Mucosa of rectum (tissue), 2 donors: ENCODE data around the gene ZC3H14.

Source experiments
- H3K27ac ChIP-seq, 2 donors: one replicate each; pipeline ENCODE4 v1.7.0; 2013; ENCODE audit warnings: inconsistent platforms in 2 of 2, low read depth in 2 of 2, low read length in 2 of 2
- H3K27me3 ChIP-seq, 2 donors: one replicate each; pipeline ENCODE4 v1.7.0; 2013; ENCODE audit warnings: low read length in 2 of 2; ENCODE audit not compliant: control insufficient read depth in 2 of 2, insufficient read depth in 2 of 2
- H3K36me3 ChIP-seq, 2 donors: one replicate each; pipeline ENCODE4 v1.7.0; 2013; ENCODE audit warnings: low read length in 2 of 2; ENCODE audit not compliant: control insufficient read depth in 2 of 2, insufficient read depth in 2 of 2
- H3K4me1 ChIP-seq, 2 donors: one replicate each; pipeline ENCODE4 v1.7.0; 2013; ENCODE audit warnings: low read length in 2 of 2, mild to moderate bottlenecking in 1 of 2; ENCODE audit not compliant: control insufficient read depth in 2 of 2, insufficient read depth in 2 of 2
- H3K4me3 ChIP-seq, 2 donors: one replicate each; pipeline ENCODE4 v1.7.0; 2013; ENCODE audit warnings: low read length in 2 of 2
- H3K9ac ChIP-seq, 2 donors: one replicate each; pipeline ENCODE4 v1.7.0; 2013; ENCODE audit warnings: low read length in 2 of 2, low read depth in 1 of 2, mild to moderate bottlenecking in 1 of 2
- H3K9me3 ChIP-seq, 2 donors: one replicate each; pipeline ENCODE4 v1.7.0; 2013; ENCODE audit warnings: low read length in 2 of 2; ENCODE audit not compliant: control insufficient read depth in 2 of 2
- donor health status: healthy.
- donor health status: Normal muscosa, but diverticular disease.

Gene ZC3H14

GRCh38 chr14:88551094-88551870 lies 11.6 kb upstream of the ZC3H14 start:
- Histone ChIP-seq H3K4me3 (peak overlapping the region; percentile 81 to 84), H3K27ac (peak overlapping the region; percentile 66 to 71), H3K9me3 (no peaks in the 10 kb centered on the region), H3K27me3 (peaks cover 0 to 6% of the 10 kb centered on the region in 2 donors), H3K36me3 (peaks cover 4 to 16% of the 10 kb centered on the region in 2 donors), H3K9ac (peak overlapping the region; percentile 54 to 84), H3K4me1 (peaks cover 34 to 55% of the 10 kb centered on the region in 2 donors)

GRCh38 chr14:88551980-88552431 lies 10.8 kb upstream of the ZC3H14 start:
- H3K27me3 ChIP-seq: peaks cover 0 to 6% of the 10 kb centered on the region in 2 donors
- H3K27ac ChIP-seq: peak overlapping the region; percentile 66 to 71

GRCh38 chr14:88552876-88553275 lies 10.0 kb upstream of the ZC3H14 start:
- H3K4me3 ChIP-seq: peak overlapping the region; percentile 14 to 81
- H3K9me3 ChIP-seq: no peaks in the 10 kb centered on the region
- H3K27me3 ChIP-seq: peaks cover 0 to 6% of the 10 kb centered on the region in 2 donors
- peaks cover 4 to 6% of the 10 kb centered on the region in 2 donors for H3K36me3 ChIP-seq
- no peak overlapping the region for H3K27ac ChIP-seq
- H3K4me1 ChIP-seq: peaks cover 28 to 43% of the 10 kb centered on the region in 2 donors
- no peak overlapping the region for H3K9ac ChIP-seq

More at GRCh38 chr14:88551980-88552431, 10.8 kb upstream of the ZC3H14 start:
- Histone ChIP-seq H3K9me3 (no peaks in the 10 kb centered on the region), H3K4me1 (peaks cover 34 to 50% of the 10 kb centered on the region in 2 donors), H3K36me3 (peaks cover 4 to 12% of the 10 kb centered on the region in 2 donors), H3K9ac (peak overlapping the region; percentile 54 to 84), H3K4me3 (peak overlapping the region; percentile 81 to 84)

GRCh38 chr14:88553886-88554456 lies 8.9 kb upstream of the ZC3H14 start:
- no peaks in the 10 kb centered on the region for H3K9me3 ChIP-seq
- H3K27ac ChIP-seq: peak overlapping the region; percentile 84 to 87
- H3K4me3 ChIP-seq: peak overlapping the region; percentile 79 to 92
- peak overlapping the region; percentile 80 to 83 for H3K9ac ChIP-seq
- H3K27me3 ChIP-seq: peaks cover 0 to 6% of the 10 kb centered on the region in 2 donors
- peaks cover 28 to 32% of the 10 kb centered on the region in 2 donors for H3K4me1 ChIP-seq
- peaks cover 0 to 1% of the 10 kb centered on the region in 2 donors for H3K36me3 ChIP-seq

- peak within 1 kb of the TSS; percentile 84 to 87 for H3K27ac ChIP-seq
- H3K9ac ChIP-seq: peak within 1 kb of the TSS; percentile 80 to 83
- peaks cover 0 to 6% of the 10 kb centered on the region in 2 donors for H3K27me3 ChIP-seq
- no peaks in the 10 kb centered on the region for H3K36me3 ChIP-seq
- H3K4me3 ChIP-seq: peak within 1 kb of the TSS; percentile 79 to 92
- no peaks in the 10 kb centered on the region for H3K9me3 ChIP-seq
- H3K4me1 ChIP-seq: peaks cover 28 to 32% of the 10 kb centered on the region in 2 donors
Observed at GRCh38 chr14:88554457-88555286, 8.2 kb upstream of the ZC3H14 start, which contains the start of gene PTPN21. Gene PTPN21, minus strand, starts transcription at chr14:88555007. Its CDS starts 4,590 bp downstream, at chr14:88550417.

- Histone ChIP-seq H3K27ac (peak overlapping the region in 1 of 2 donors; percentile 27), H3K36me3 (no peaks in the 10 kb centered on the region), H3K4me1 (peaks cover 20% of the 10 kb centered on the region in 2 donors), H3K9me3 (no peaks in the 10 kb centered on the region), H3K4me3 (no peak overlapping the region), H3K27me3 (peaks cover 0 to 6% of the 10 kb centered on the region in 2 donors), H3K9ac (no peak overlapping the region)
Observed at GRCh38 chr14:88556581-88556980, 6.3 kb upstream of the ZC3H14 start.

- Histone ChIP-seq H3K27ac (no peak overlapping the region), H3K9me3 (no peaks in the 10 kb centered on the region), H3K4me3 (no peak overlapping the region), H3K36me3 (no peaks in the 10 kb centered on the region), H3K9ac (no peak overlapping the region), H3K4me1 (peaks cover 12 to 13% of the 10 kb centered on the region in 2 donors), H3K27me3 (no peaks in the 10 kb centered on the region)
Observed at GRCh38 chr14:88559852-88560251, 3.0 kb upstream of the ZC3H14 start.

- Histone ChIP-seq H3K27me3 (no peaks in the 10 kb centered on the region), H3K36me3 (peaks cover 0 to 2% of the 10 kb centered on the region in 2 donors), H3K4me3 (peak overlapping the region; percentile 81 to 97), H3K27ac (peak overlapping the region; percentile 94 to 96), H3K9me3 (no peaks in the 10 kb centered on the region), H3K9ac (peak overlapping the region; percentile 58 to 92), H3K4me1 (peaks cover 7 to 12% of the 10 kb centered on the region in 2 donors)
Observed at GRCh38 chr14:88562532-88562830, 356 bp upstream of the ZC3H14 start.

- peak overlapping the region; percentile 74 to 92 for H3K9ac ChIP-seq
- H3K4me3 ChIP-seq: peak overlapping the region; percentile 81 to 97
- peaks cover 7 to 12% of the 10 kb centered on the region in 2 donors for H3K4me1 ChIP-seq
- no peaks in the 10 kb centered on the region for H3K27me3 ChIP-seq
- no peaks in the 10 kb centered on the region for H3K9me3 ChIP-seq
- H3K36me3 ChIP-seq: peaks cover 9 to 14% of the 10 kb centered on the region in 2 donors
- peak overlapping the region; percentile 94 to 96 for H3K27ac ChIP-seq
Observed at GRCh38 chr14:88563845-88564244, 1.0 kb downstream of the ZC3H14 start.
